Gastrocnemius medialis (tissue), 4 donors: Measurements from ENCODE around the gene GRK1.

Experiments used
- CTCF ChIP-seq, 5 experiments: fragments of 450-650 bp in 3 of 5; fragments of 200-600 bp in 2 of 5; sonication (generic) in 2 of 5; IDR thresholded peaks in 4 of 5; conservative IDR thresholded peaks in 1 of 5; 1 replicate in 4 of 5; 2 replicates in 1 of 5; pipeline ENCODE4 v1.5.1; 2016 to 2019; ENCODE audit warnings: antibody characterized with exemption in 5 of 5, mild to moderate bottlenecking in 3 of 5, moderate library complexity in 3 of 5
- POLR2A ChIP-seq, 2 donors: fragments of 450-650 bp; IDR thresholded peaks; one replicate each; pipeline ENCODE4 v1.6.1; 2017; ENCODE audit warnings: antibody characterized with exemption in 2 of 2, mild to moderate bottlenecking in 2 of 2, moderate library complexity in 2 of 2

GRCh38 chr13:113770441-113770840 lies 103.4 kb downstream of the GRK1 start:
- TF ChIP-seq CTCF (IDR thresholded peaks at IDR 0.05 in 4 of 5, conservative IDR thresholded peaks at IDR 0.05 in 1 of 5) (no peak), POLR2A (IDR thresholded peaks at IDR 0.05) (no peak)
